Loucy (cell line): ENCODE results near the gene RNASE7.

Experiments used
- H2AFZ ChIP-seq: fragments of 200-600 bp; sonication (generic); 2 replicates; pipeline ENCODE4 v1.6.0; 2016; ENCODE audit warnings: antibody characterized with exemption, mild to moderate bottlenecking, low read length, moderate library complexity
- H3F3A ChIP-seq: fragments of 200-600 bp; 2 replicates; pipeline ENCODE4 v1.6.0; 2016; ENCODE audit warnings: antibody characterized with exemption, low read depth, mild to moderate bottlenecking
- H3K27me3 ChIP-seq: fragments of 200-600 bp; sonication (generic); 2 replicates; pipeline ENCODE4 v1.6.1; 2014; ENCODE audit warnings: low read length, mild to moderate bottlenecking; ENCODE audit not compliant: insufficient read depth, poor library complexity, severe bottlenecking
- H3K36me3 ChIP-seq: fragments of 200-600 bp; sonication (generic); 2 replicates; pipeline ENCODE4 v1.6.1; 2016; ENCODE audit warnings: low read length; ENCODE audit not compliant: insufficient read depth
- H3K4me1 ChIP-seq: fragments of 200-600 bp; sonication (generic); 2 replicates; pipeline ENCODE4 v1.5.1; 2014; ENCODE audit warnings: low read length, mild to moderate bottlenecking; ENCODE audit not compliant: insufficient read depth, poor library complexity, severe bottlenecking
- H3K4me2 ChIP-seq: fragments of 200-600 bp; sonication (generic); 2 replicates; pipeline ENCODE4 v1.6.0; 2014; ENCODE audit warnings: antibody characterized with exemption, low read length, low read depth, mild to moderate bottlenecking; ENCODE audit not compliant: poor library complexity, severe bottlenecking
- H3K4me3 ChIP-seq: fragments of 200-600 bp; sonication (generic); 2 replicates; pipeline ENCODE4 v1.5.1; 2014; ENCODE audit warnings: low read length, mild to moderate bottlenecking, mixed read lengths; ENCODE audit not compliant: poor library complexity, severe bottlenecking
- H3K79me2 ChIP-seq: fragments of 200-600 bp; sonication (generic); 2 replicates; pipeline ENCODE4 v1.6.1; 2014; ENCODE audit warnings: low read length; ENCODE audit not compliant: insufficient read depth
- H3K9ac ChIP-seq: fragments of 200-600 bp; sonication (generic); 2 replicates; pipeline ENCODE4 v1.6.0; 2014; ENCODE audit warnings: mild to moderate bottlenecking, low read depth, low read length, moderate library complexity; ENCODE audit not compliant: poor library complexity, severe bottlenecking
- H3K9me2 ChIP-seq: fragments of 200-600 bp; sonication (generic); replicated peaks from 2 replicates; pipeline ENCODE4 v1.6.1; 2016; ENCODE audit warnings: low read depth, low read length, mixed read lengths
- H3K9me3 ChIP-seq: fragments of 200-600 bp; sonication (generic); 2 replicates; pipeline ENCODE4 v1.6.1; 2014; ENCODE audit warnings: mild to moderate bottlenecking, antibody characterized with exemption, low read length, low read depth; ENCODE audit not compliant: insufficient read depth
- H4K20me1 ChIP-seq: fragments of 200-600 bp; sonication (generic); 2 replicates; pipeline ENCODE4 v1.6.0; 2014; ENCODE audit warnings: antibody characterized with exemption, low read length, mild to moderate bottlenecking; ENCODE audit not compliant: insufficient read depth, poor library complexity, severe bottlenecking
- EZH2phosphoT487 ChIP-seq: fragments of 200-600 bp; IDR thresholded peaks from 2 replicates; pipeline ENCODE4 v1.6.1; 2018; ENCODE audit warnings: antibody characterized with exemption, mild to moderate bottlenecking, moderate library complexity, borderline replicate concordance
- TF ChIP-seq, protein P1 (sequence below): fragments of 200-600 bp; sonication (generic); conservative IDR thresholded peaks from 2 replicates; pipeline ENCODE4 v1.5.1; 2014; ENCODE audit warnings: mild to moderate bottlenecking, antibody characterized with exemption, low read length

RNASE7 gene

GRCh38 chr14:21043387-21043973, 1.3 kb downstream of the RNASE7 start:
- peak overlapping the region; percentile 49 for H3K9ac ChIP-seq
- peaks cover 34% of the 10 kb centered on the region for H3K4me1 ChIP-seq
- H3K9me2 ChIP-seq, result no peaks in the 10 kb centered on the region
- peak overlapping the region; percentile 66 for H3K4me2 ChIP-seq
- no peaks in the 10 kb centered on the region for H3K36me3 ChIP-seq
- H2AFZ ChIP-seq, result no peak overlapping the region
- no peaks in the 10 kb centered on the region for H3K9me3 ChIP-seq
- no peaks in the 10 kb centered on the region for H3K79me2 ChIP-seq
- TF ChIP-seq, protein P1, sequence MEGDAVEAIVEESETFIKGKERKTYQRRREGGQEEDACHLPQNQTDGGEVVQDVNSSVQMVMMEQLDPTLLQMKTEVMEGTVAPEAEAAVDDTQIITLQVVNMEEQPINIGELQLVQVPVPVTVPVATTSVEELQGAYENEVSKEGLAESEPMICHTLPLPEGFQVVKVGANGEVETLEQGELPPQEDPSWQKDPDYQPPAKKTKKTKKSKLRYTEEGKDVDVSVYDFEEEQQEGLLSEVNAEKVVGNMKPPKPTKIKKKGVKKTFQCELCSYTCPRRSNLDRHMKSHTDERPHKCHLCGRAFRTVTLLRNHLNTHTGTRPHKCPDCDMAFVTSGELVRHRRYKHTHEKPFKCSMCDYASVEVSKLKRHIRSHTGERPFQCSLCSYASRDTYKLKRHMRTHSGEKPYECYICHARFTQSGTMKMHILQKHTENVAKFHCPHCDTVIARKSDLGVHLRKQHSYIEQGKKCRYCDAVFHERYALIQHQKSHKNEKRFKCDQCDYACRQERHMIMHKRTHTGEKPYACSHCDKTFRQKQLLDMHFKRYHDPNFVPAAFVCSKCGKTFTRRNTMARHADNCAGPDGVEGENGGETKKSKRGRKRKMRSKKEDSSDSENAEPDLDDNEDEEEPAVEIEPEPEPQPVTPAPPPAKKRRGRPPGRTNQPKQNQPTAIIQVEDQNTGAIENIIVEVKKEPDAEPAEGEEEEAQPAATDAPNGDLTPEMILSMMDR, result no peak
- TF ChIP-seq EZH2phosphoT487, result no peak
- H3F3A ChIP-seq, result no peaks in the 10 kb centered on the region
- no peaks in the 10 kb centered on the region for H4K20me1 ChIP-seq
- peak overlapping the region; percentile 45 for H3K4me3 ChIP-seq
- H3K27me3 ChIP-seq, result no peaks in the 10 kb centered on the region

DNA sequence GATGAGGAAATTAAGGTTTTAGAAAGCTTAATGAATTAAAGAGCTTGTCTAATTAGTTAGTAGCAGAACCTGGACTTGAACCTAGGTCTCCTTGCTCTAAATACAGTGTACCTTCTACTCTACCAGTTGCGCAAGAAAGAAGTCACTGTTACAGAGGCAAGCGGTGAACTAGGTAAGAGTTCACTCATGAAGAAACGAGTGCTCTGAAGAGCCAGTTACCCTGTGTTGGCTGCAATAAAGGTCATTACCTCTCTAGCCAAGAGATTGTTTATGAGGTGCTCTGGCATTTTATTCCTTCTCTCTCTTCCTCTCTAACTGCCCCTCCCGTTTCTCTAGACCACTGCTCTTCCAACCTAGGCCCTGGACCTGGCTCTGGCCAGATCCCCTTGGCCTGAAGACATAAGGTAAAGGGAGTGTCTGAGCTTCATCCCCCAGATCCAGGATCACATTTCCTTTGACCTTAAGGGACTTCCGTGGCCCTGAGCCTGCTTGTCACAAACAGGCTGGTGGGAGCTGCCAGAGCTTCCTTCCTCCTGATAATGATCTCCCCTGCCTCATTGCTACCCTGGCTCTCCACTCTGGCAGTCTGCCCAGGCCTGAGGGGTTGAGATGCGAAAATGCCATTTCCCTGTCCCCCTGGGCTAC, 1.9 kb downstream of the RNASE7 start:
- TF ChIP-seq, protein P1, result no peak
- TF ChIP-seq EZH2phosphoT487, result no peak
- peak overlapping the region; percentile 49 for H3K9ac ChIP-seq
- H3K9me2 ChIP-seq, result no peaks in the 10 kb centered on the region
- no peaks in the 10 kb centered on the region for H3K36me3 ChIP-seq
- no peaks in the 10 kb centered on the region for H4K20me1 ChIP-seq
- no peaks in the 10 kb centered on the region for H3F3A ChIP-seq
- H3K9me3 ChIP-seq, result no peaks in the 10 kb centered on the region
- no peaks in the 10 kb centered on the region for H3K79me2 ChIP-seq
- H3K4me1 ChIP-seq, result peaks cover 34% of the 10 kb centered on the region
- H3K27me3 ChIP-seq, result no peaks in the 10 kb centered on the region
- H2AFZ ChIP-seq, result peak overlapping the region; percentile 19; the same call in 1 of the 2 replicates
- H3K4me2 ChIP-seq, result peak overlapping the region; percentile 66
- H3K4me3 ChIP-seq, result peak overlapping the region; percentile 45

DNA sequence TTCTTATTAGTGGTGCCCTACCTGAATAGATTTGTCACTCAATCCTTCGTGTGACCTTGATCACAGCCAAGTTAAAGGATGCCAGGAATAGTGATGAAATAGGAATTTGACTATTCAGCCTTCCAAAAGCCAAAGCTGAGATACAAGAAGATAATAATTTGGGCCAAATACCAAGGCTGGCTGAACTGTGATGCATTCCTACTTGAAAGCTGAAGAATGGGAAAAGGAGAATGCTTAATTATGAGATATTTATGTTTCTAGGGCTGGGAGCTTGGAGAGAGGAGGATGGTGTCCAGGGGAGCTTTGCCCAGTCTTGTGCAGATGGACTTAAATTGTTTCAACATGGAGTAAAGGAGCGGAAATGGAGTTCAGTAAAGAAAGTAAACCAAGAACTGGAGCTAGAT, 5.2 kb downstream of the RNASE7 start:
- H3K9me2 ChIP-seq, result no peaks in the 10 kb centered on the region
- no peak overlapping the region for H3K9ac ChIP-seq
- H3K9me3 ChIP-seq, result no peaks in the 10 kb centered on the region
- H3K4me1 ChIP-seq, result peaks cover 33% of the 10 kb centered on the region
- no peak overlapping the region for H3K4me3 ChIP-seq
- TF ChIP-seq, protein P1, result no peak
- TF ChIP-seq EZH2phosphoT487, result no peak
- no peaks in the 10 kb centered on the region for H3K79me2 ChIP-seq
- H4K20me1 ChIP-seq, result no peaks in the 10 kb centered on the region
- H3K4me2 ChIP-seq, result no peak overlapping the region
- H3K27me3 ChIP-seq, result no peaks in the 10 kb centered on the region
- no peaks in the 10 kb centered on the region for H3F3A ChIP-seq
- H2AFZ ChIP-seq, result no peak overlapping the region
- H3K36me3 ChIP-seq, result no peaks in the 10 kb centered on the region
